GM21367 (cell line): ENCODE measurements around the gene NEURL2.
"Not testable (repeated sequence)": the region's sequence is repeated elsewhere in the genome, so short reads cannot be mapped to it uniquely, and the experiment has no call there.

Source experiments
- ATAC-seq: cut with Tn5 transposase; IDR thresholded peaks from one replicate; pipeline ENCODE4 v1.9.1; 2021; ENCODE audit not compliant: unreplicated experiment

NEURL2 gene

DNA sequence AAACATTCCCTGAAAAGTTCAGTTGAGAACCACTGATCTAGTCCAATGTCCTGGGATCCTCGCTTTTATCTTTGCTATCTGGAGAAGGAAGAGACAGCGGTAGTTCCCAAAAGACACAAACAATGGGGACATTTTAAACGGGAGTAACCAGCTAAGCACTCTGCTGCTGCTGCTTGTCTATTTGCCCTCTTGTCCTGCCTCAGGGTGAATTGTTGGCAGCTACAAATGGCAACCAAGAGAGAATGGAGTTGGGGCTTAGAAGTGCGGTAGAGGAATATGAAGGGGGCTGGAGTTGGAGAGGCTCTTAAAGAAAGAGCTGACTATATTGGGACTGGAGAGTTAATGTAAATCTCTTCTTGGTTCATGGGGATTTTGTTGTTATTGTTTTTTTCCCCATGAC, 16.4 kb downstream of the NEURL2 start:
- no peak for ATAC-seq

DNA sequence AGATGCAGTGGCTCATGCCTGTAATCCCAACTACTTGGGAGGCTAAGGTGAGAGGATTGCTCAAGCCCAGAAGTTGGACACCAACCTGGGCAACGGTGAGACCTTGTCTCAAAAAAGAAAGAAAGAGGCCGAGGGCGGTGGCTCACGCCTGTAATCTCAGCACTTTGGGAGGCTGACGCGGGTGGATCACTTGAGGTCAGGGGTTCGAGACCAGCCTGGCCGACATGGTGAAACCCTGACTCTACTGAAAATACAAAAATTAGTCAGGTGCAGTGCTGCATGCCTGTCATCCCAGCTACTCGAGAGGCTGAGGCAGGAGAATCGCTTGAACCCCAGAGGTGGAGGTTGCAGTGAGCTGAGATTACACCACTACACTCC, 16.9 kb downstream of the NEURL2 start:
- ATAC-seq: not testable (repeated sequence)

DNA sequence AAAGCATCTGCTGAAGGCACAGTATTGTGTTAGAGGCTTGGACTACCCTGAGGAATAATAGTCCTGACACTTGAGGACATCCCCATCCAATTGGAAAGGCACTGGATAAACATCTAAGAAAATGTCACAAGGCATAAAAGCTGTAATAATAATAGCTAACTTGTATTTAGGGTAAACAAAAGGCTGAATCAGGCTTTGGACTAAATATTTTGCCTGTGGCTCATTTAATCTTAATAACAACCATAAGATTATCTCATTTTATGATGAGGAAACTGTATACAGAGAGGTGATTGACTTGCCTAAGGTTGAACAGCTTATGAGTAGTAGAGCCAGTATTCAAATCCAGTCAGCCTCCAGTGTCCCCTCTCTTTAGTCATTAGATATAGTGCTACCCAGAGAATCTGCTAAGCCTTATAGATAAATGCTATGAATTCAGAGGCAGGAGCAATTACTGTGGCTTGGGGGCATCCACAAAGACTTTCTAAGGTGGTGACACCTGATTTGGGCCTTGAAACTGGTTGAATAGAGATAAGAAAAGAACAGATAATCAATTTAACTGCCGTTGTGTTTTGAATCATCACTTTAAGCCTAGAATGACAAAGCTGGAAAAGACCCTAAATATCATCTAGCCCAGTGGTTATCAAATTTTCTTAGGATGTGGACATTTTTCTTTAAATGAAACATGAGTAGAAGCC, 17.5 kb downstream of the NEURL2 start:
- no peak for ATAC-seq

DNA sequence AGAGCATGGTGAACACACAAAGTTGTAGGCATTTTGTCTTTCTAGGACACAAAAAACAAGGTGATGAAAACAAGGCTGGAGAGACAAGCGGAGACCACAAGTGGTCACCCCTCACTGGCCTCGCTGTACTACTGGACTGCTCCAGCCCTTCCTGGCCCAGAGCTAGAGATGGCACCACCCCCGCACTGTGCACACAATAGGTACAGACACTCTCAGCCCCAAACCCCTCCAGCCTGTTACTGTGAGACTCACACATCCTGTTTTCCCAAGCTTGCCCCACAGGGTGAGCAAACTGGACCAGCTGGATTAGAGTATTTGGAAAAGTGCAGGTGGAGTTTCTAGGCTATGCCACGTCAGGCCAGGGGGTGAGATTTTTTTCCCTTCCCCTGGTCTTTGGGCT, 18.4 kb downstream of the NEURL2 start:
- no peak for ATAC-seq

DNA sequence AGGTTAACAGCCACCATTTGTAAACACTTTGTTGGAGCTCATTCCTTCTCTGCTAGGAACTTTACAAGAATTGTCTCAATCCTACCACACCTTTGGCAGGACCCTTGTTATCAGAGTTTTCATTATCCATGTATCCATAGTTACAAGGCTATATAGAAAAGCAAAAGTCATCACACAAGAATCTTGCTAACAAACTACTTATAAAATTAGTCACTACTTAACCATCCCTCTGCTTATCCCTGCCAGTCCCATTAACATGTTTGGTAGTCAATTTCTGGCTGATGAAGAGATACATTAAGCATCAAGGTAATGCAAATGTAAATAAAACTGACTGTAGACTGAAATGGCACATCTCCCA, 23.2 kb downstream of the NEURL2 start:
- ATAC-seq: no peak

DNA sequence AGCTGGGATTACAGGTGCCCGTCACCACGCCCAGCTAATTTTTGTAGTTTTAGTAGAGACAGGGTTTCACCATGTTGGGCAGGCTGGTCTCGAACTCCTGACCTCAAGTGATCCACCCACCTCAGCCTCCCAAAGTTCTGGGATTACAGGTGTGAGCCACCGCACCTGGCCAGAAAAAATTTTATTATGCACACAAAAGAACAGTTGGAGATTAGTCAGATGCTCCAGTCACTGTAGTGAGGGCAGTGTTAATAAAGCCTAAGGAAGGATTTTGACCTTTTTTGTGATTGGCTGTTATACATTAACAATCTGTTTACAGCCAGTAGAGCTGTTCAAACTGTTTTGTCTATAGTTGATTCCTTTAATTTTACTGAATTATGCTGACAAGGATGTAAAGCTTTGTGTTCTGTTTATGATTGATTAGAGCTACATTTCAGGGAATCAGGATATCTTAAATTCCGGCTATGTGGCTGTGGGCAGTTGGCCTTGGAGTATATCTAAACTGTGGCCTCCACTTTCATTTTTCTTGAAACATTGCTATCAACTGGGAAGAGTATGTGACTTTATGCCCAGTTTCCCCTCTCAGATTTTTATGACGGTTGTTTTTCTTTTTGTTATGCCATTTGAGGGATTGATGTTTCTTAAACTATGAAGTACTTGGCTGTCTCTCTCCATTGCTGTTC, 23.7 kb downstream of the NEURL2 start:
- no peak for ATAC-seq

DNA sequence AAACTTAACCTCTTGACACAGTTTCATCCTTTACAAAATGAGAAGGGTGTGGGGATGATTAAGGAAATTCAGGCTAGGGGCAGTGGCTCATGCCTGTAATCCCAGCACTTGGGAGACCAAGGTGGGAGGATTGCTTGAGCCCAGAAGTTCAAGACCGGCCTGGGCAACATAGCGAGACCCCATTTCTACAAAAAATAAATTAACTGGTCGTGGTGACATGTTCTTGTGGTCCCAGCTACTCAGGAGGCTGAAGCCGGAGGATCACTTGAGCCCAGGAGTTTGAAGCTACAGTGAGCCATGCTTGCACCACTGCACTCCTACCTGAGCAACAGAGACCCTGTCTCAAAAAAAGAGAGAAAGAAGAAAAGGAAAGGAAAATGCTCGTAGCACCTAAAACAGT, 24.6 kb downstream of the NEURL2 start:
- no peak for ATAC-seq

DNA sequence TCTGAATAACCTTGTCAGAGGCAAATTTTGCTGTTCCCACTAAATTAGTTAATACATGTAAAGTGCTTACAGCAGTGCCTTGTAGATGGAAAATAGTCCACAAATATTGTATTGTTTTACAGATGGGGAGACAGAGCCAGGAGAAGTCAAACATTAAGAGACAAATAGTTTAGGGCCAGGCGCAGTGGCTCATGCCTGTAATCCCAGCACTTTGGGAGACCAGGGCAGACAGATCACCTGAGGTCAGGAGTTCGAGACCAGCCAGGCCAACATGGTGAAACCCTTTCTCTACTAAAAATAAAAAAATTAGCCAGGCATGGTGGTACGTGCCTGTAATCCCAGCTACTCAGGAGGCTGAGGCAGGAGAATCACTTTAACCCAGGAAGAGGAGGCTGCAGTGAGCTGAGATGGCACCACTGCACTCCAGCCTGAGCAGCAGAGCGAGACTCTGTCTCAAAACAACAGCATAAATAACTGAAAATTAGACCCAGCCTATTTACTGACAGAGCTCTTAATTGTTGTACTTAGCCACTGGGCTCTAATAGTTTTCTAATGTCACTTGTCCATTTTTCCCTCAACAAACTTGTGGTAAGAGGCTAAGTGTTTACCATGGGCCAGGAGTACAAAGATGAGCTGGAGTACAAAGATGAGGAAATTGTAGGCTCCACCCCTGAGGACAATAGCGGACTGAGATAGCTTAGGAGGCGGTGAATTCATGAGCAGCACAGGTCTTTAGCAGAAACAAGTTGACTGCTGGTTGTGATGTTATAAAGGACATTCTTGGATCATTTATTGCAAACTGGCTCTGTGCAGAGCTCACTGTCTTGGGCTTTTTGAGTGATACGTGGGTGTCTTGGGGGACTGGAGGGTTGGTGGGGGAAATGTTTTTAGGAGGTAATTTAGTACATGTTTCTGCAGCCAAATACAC, 27.2 kb downstream of the NEURL2 start:
- ATAC-seq: no peak

DNA sequence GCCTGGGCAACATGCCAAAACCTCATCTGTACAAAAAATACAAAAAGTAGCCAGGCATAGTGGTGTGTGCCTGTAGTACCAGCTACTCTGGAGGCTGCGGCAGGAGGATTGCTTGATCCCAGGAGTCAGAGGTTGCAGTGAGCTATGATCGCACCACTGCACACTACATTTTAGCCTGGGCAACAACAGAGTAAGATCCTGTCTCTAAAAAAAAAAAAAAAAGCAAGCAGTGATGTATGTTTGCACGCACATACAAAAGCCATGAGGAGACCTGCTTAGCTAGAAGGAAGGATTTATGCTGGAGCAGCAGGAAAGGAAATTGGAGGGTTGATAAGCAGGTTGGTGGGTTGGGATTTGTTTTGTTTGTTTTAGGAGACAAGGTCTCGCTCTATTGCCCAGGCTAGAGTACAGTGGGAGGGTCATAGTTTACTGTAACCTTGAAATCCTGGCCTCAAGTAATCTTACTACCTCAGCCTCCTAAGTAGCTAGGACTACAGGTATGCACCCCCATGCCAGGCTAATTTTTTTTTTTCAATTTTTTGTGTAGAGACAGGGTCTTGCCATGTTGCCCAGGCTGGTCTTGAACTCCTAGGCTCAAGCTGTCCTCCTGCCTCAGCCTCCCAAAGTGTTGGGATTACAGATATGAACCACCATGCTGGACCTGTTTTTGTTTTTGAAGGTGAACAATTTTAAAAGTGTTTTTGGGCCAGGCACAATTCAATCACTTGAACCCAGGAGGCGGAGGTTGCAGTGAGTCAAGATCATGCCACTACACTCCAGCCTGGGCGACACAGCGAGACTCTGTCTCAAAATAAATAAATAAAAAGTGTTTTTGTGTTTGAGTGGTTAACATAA, 29.6 kb downstream of the NEURL2 start:
- ATAC-seq: no peak

DNA sequence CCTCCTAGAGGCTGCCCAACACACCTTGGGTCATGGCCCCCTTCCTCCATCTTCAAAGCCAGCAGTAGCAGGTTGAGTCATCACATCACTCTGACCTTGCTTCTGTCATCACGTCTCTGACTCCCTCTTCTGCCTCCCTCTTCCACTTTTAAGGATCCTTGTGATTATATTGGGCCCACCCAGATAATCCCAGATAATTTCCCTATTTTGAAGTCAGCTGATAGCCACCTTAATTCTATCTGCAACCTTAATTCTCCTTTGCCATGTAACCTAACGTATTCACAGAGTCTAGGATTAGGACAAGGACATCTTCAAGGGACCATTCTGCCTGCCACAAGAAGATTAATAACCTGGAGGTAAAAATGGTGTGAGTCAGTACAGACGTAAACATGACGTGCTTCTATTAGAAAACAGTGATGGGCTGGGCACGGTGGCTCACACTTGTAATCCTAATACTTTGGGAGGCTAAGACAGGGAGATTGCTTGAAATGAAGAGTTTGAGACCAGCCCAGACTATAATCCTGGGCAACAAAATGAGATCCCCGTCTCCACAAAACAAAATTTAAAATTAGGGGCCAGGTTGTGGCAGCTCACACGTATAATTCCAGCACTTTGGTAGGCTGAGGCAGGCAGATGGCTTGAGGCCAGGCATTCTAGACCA, 30.3 kb downstream of the NEURL2 start:
- no peak for ATAC-seq

DNA sequence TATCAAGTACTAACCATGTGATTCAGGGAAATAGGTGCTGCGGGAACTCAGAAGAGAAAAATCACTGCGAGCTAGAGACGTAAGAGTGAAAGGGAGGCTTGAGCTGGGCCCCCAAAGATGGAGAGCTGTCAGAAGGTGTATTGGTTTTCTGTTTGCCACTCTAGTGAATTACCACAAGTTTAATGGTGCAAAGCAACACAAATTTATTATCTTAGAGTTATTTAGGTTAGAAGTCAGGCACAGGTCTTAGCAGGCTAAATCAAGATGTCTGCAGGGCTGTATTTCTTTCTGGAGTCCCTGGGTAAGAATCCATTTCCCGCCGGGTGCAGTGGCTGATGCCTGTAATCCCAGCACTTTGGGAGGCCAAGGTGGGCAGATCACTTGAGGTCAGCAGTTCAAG, 31.1 kb downstream of the NEURL2 start:
- ATAC-seq: no peak

DNA sequence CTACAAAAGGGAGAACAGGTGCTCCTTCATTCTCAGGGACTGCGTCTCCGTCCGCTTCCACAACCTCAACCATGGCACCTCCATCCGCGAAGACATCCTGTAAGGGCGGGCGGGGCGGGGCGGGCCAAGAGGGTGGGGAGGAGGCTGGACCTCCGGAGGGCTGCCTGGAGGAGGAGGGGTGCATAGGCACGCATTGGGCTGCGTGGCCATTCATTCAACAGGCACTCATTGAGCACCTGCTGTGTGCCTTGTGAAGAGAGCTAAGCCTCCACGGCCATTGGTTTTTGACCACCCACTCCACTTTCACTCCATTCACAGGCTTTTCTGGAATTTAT, 33.2 kb downstream of the NEURL2 start:
- peak; percentile 21 for ATAC-seq

DNA sequence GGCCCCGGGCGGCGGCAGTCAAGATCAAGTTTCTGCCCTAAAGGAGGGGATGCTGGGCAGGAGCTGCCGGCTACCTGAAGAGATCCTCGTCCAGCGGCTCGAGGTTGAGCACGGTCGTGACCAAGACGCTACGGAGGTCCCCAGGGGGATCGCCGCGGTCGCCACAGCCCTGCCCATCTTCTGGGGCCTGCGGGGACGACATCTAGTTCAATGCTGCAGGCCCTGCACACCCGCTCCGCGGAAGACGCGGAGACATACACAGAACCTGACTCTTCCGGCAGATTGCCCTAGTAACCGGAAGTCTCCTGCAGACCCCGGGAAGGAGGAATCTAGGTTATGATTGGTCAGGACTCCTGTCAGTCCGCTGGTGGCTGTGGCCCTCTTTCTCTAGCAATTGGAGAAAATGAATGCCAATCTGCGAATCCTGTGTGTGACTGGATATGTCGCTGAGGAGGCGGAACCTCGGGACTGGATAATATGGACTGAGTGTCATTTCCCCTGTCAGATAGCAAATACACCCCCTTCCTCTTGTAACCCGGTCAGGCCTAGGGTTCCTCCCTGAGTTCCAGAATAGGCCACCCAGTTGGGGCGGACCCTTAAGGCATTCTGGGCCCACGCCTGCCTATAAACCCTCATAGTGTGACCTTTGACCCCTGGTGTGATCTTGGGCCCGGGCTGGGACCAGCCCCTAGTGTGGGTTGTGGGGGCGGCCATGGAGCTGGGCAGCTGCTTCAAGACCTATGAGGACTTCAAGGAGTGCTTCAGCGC, 33.7 kb downstream of the NEURL2 start, which contains the start of the genes ACOT8 and ZSWIM3:
Gene ACOT8 (minus strand): TSS at position 279 of the 768 bp plus-strand sequence. CDS start 77 bp downstream, at position 202.
Gene ZSWIM3 (plus strand): TSS at position 501 of the 768 bp plus-strand sequence. CDS start 212 bp downstream, at position 713.
- peak; percentile 90 for ATAC-seq

DNA sequence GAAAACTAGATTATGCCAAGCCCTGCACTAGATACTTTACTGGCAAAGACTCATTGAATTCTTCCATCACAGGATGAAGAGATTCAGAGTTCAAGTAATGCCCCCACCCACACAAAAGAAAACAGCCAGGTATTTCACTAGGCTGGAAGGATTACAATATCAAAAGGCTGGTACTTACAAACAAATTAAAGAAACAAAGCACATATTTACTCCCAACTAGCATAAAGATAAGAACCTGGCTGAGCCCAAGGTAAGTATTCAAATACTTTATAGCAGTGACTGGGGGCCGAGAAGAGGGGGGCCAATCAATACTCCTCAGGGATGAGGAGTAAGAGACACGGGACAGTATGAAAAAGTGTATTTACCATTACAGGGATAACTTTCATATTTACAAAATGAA, 37.5 kb downstream of the NEURL2 start:
- ATAC-seq: no peak

DNA sequence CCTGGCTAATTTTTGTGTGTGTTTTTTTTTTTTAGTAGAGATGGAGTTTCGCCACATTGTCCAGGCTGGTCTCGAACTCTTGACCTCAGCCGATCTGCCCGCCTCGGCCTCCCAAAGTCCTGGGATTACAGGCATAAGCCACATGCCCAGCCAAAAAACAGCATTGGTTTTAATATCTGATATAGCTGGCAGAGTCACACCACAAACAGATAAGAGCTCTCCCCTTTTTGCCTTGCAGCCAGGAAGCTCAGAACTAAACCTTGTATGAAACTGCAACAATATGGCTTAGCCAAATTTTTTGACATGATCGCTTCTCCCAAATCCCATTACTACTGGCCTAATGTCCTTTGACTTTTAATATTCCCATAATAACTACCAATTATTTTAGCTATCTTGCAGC, 38.7 kb downstream of the NEURL2 start:
- no peak for ATAC-seq

DNA sequence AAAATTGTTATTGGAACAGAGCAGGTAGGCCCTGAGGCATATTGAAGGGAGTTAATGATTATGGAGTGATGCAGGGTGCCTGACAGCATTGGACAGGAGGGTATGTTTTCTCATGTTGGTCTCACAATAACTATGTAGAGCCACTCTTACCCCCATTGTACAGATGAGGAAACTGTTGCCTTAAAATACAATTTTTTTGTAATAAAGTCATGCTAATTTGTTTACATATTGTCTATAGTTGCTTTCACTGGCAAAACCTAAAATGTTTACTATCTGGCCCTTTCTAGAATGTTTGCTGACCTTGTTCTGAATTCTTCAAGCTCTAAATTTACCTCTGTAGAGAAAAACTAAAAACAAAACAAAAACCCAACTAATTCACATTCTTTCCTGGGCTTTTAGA, 39.5 kb downstream of the NEURL2 start:
- ATAC-seq: no peak

DNA sequence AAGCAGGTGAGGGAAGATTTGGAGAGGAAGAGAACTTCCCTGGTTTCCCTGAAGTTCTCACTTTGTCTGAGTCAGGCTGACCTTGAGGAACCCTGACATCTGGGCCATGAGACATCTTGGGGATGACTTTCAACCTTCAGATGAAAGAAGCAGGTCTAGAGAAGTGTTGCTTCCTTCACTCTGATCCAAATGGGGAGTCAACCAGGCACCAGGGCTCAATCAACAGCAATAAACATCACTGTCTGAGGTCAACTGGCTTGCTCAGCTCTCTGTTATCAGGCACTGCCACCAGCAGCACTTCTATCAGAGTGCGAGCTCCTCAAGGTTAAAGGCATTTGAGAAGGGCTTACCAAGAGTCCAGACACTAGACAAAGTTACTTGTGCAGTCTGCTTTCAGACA, 40.1 kb downstream of the NEURL2 start:
- ATAC-seq: no peak

DNA sequence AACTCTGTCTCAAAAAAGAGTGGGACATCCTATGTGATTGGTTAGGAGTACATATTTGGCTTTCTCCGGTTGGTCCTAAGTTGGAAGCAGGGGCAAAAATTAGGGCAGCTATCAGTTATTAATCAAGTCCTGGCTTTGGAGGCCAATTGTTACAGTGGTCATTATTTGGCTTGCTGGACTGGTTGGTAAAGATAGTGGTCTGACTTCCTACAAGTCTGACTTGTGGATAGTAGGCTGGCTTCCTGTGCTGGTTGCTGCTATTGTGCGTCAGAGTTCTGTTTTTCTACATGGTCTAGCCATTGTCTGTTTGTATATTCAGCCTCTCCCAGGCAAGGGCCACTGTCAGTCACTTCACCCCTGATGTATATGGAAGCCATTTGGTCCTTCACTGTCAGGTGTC, 40.8 kb downstream of the NEURL2 start:
- no peak for ATAC-seq

DNA sequence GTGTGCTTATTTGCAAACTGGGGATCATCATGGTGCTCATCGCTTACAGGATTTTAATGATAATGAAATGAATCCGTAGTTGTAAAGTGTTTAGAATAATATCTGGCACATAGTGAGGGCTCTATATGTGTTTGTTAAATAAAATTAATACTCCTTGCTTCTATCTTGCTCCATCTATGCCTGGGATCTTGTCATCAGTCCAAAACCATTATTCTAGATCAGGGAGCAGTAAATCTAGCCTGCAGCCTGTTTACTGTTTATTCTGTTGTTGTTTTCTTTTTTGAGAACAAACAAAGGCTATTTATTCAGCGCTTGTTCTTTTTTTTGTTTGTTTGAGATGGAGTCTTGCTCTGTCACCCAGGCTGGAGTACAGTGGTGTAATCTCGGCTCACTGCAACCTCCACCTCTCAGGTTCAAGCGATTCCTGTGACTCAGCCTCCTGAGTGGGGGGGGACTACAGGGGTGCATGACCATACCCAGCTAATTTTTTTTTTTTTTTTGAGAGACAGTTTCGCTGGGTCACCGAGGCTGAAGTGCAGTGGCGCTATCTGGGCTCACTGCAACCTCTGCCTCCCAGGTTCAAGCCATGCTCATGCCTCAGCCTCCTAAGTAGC, 41.9 kb downstream of the NEURL2 start:
- no peak for ATAC-seq
